GM12878 (cell line): Measurements from ENCODE around the gene COL18A1.

ENCODE experiments used
- ASH2L ChIP-seq: fragments of 300-600, 200-600 bp; sonication (generic); IDR thresholded peaks from 2 replicates; pipeline ENCODE4 v1.6.1; 2017; ENCODE audit warnings: low read depth, mild to moderate bottlenecking, borderline replicate concordance
- ATF2 ChIP-seq: IDR thresholded peaks from 2 replicates; pipeline ENCODE4 v1.6.1; 2012; ENCODE audit warnings: low read length, inconsistent platforms
- CBX3 ChIP-seq: fragments of 200-600 bp; sonication (generic); IDR thresholded peaks from 2 replicates; pipeline ENCODE4 v1.6.1; 2016; ENCODE audit warnings: low read depth, borderline replicate concordance
- CEBPB ChIP-seq, 2 experiments: fragments of 150-350 bp in 1 of 2; IDR thresholded peaks; 2 replicates each; pipeline ENCODE4 v1.6.1; 2012 to 2014; ENCODE audit warnings: low read depth in 2 of 2, low read length in 2 of 2, borderline replicate concordance in 1 of 2, inconsistent platforms in 1 of 2
- CTCF ChIP-seq, 3 experiments: IDR thresholded peaks in 2 of 3; conservative IDR thresholded peaks in 1 of 3; 2 replicates each; pipeline ENCODE4 v1.5.1; 2011; ENCODE audit warnings: low read depth in 3 of 3, low read length in 3 of 3, mild to moderate bottlenecking in 3 of 3, control low read depth in 2 of 3, moderate library complexity in 2 of 3, inconsistent platforms in 1 of 3, mixed read lengths in 1 of 3; ENCODE audit not compliant: control insufficient read depth in 2 of 3, insufficient read depth in 1 of 3; ENCODE audit errors: extremely low read depth in 1 of 3
- RBBP5 ChIP-seq: fragments of 200-600 bp; sonication (generic); conservative IDR thresholded peaks from 2 replicates; pipeline ENCODE4 v1.6.1; 2016
- SP1 ChIP-seq: IDR thresholded peaks from one replicate; pipeline ENCODE4 v1.6.1; 2011; ENCODE audit warnings: low read depth, low read length
- YY1 ChIP-seq: IDR thresholded peaks from 2 replicates; pipeline ENCODE4 v1.6.1; 2011; ENCODE audit warnings: low read depth, mild to moderate bottlenecking, low read length
- ZNF217 ChIP-seq: fragments of 450-650 bp; IDR thresholded peaks from 2 replicates; pipeline ENCODE4 v1.6.1; 2017; ENCODE audit warnings: antibody characterized with exemption, mild to moderate bottlenecking

- TF ChIP-seq ATF2, result no peak
- no peak for TF ChIP-seq CBX3
- TF ChIP-seq ASH2L, result no peak
- no peak for TF ChIP-seq YY1
- no peak for TF ChIP-seq SP1
- no peak for TF ChIP-seq CTCF (IDR thresholded peaks at IDR 0.05 in 2 of 3, conservative IDR thresholded peaks at IDR 0.05 in 1 of 3; ENCODE audit: control insufficient read depth in 2 of 3, extremely low read depth in 1 of 3, insufficient read depth in 1 of 3, low read depth in 3 of 3, low read length in 3 of 3)
- TF ChIP-seq CEBPB (IDR thresholded peaks at IDR 0.05; ENCODE audit: borderline replicate concordance in 1 of 2, low read depth in 2 of 2, low read length in 2 of 2), result no peak
- no peak for TF ChIP-seq RBBP5
- no peak for TF ChIP-seq ZNF217
These were observed 16.2 kb upstream of the COL18A1 start for GRCh38 chr21:45388611-45389296.
